ENCODE results near the gene OR2J3.
"Not testable (repeated sequence)": the region's sequence is repeated elsewhere in the genome, so short reads cannot be mapped to it uniquely, and the experiment has no call there.

OR2J3 gene

GRCh38 chr6:29107758-29108157 is at the start of gene OR2J3:
Gene OR2J3 (plus strand): TSS chr6:29108058. CDS start chr6:29111891, 3,833 bp downstream.
- DNase-seq, result no peak

DNA sequence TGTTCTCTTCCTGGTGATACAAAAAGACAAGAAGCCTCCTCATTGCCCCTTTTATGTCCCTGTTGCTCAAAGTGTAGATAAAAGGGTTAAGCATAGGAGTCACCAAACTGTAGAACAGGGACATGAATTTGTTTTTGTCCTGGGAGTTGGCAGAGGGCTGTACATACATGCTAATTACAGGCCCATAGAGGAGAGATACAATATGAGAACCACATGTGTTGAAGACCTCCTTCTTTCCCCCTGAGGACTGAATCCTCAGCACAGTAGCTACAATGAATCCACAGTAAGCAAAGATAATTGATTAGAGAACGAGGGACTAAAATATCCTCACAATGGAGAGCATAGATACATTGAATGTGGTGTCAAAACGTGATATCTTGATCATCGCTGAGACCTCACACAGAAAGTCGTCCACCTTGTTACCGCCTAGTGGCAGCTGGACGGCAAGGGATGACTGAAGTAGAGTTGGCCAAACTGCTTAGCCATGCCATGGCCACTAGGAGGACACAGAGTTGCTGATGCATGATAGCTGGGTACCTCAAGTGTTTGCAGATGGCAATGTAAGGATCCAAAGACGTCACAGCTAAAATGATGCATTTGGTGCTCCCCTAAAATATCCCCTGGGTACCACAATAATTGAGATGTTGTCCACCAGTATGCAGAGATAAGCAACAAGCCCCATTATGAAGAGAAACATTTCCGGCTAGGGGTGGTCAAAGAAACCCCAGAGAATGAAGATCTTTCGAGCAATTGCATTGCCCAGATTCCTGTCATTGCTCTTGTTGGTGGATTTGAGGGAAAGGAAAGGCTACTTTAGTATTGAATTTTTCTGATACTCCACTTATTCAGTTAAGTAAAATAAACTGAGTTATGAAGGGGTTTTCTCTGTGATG is 35.8 kb upstream of the OR2J3 start:
- no peak for DNase-seq

- no peak for DNase-seq
Measured at GRCh38 chr6:29079203-29079602, 28.7 kb upstream of the OR2J3 start.

DNA sequence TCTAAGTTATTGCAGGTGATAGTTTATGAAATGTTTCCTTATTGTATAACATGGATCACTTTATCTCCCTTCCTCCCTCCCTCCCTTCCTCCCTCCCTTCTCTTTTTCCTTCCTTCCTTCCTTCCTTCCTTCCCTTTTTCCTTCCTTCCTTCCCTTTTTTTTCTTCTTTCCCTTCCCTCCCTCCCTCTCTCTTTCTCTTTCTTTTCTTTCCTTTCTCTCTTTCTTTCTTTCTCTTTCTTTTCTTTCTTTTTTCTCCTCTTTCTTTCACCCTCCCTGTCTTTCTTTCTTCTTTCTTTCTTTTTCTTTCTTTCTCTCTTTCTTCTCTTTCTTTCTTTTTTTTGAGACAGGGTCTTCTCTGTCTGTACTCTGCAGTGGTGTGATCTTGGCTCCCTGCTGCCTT is 26.5 kb upstream of the OR2J3 start:
- DNase-seq, result no peak

- DNase-seq, result no peak
Measured at GRCh38 chr6:29082457-29082856, 25.4 kb upstream of the OR2J3 start.

- DNase-seq, result no peak
Measured at GRCh38 chr6:29087213-29087612, 20.6 kb upstream of the OR2J3 start, which contains the start of gene OR2B3. Gene OR2B3 (minus strand): TSS chr6:29087313. CDS start chr6:29087248, 65 bp downstream.

DNA sequence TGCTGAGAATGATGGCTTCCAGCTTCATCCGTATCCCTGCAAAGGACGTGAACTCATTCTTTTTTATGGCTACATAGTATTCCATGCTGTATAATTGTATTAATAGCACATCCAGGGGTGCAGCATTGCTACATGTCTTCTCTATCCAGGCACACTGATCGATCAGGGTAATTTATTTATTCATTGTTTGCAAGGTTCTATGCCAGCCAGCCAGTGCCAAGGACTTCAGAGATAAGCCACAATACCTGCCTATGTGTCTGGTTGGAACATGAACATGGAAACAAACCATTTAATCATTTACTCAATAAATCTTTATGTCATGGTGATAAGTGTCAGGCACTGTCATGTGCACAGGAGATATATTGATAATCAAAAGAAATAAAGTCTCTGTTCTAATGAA is 14.9 kb upstream of the OR2J3 start:
- no peak for DNase-seq

- no peak for DNase-seq
Measured at GRCh38 chr6:29097803-29098202, 10.1 kb upstream of the OR2J3 start.

DNA sequence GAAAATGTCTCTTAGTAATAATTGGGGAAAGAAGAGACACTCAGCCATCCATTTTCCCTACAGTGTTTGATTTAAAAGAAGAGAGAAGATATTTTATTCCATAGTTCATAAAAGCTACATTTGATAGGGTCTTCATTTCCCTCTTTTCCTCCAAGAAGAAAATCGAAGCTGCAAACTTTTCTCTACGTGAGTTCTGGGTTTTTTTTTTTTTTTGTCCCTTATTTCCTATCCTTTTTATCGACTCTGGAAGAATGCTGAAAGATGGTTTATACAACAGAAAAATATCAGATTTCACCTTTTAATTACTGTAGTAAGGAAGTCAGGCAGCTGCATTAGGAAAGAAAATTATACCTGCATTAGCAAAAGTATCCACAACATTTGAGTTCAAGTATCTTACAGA is 8.7 kb upstream of the OR2J3 start, which contains the start of gene OR2J1:
OR2J1 (plus strand) TSS at position 301 of the 400 bp plus-strand sequence. CDS start 1,453 bp downstream, outside the sequence.
- no peak for DNase-seq

DNA sequence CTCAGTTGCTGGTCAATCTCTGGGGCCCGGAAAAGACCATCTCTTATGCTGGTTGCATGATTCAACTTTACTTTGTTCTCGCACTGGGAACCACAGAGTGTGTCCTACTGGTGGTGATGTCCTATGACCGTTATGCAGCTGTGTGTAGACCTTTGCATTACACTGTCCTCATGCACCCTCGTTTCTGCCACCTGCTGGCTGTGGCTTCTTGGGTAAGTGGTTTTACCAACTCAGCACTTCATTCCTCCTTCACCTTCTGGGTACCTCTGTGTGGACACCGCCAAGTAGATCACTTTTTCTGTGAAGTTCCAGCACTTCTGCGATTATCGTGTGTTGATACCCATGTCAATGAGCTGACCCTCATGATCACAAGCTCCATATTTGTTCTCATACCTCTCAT is 4.3 kb downstream of the OR2J3 start:
- no peak for DNase-seq

DNA sequence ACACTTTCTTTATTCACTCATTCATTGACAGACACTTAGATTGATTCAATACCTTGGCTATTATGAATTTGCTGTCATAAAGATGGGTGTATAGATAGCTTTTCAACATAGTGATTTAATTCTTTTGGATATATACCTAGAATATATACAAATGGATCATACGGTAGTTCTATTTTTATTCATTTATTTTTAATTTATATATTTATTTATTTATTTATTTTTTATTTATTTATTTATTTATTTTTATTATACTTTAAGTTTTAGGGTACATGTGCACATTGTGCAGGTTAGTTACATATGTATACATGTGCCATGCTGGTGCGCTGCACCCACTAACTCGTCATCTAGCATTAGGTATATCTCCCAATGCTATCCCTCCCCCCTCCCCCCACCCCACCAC is 7.1 kb downstream of the OR2J3 start:
- not testable (repeated sequence) for DNase-seq

- DNase-seq, result no peak
Measured at GRCh38 chr6:29129326-29130012, 21.6 kb downstream of the OR2J3 start.

DNA sequence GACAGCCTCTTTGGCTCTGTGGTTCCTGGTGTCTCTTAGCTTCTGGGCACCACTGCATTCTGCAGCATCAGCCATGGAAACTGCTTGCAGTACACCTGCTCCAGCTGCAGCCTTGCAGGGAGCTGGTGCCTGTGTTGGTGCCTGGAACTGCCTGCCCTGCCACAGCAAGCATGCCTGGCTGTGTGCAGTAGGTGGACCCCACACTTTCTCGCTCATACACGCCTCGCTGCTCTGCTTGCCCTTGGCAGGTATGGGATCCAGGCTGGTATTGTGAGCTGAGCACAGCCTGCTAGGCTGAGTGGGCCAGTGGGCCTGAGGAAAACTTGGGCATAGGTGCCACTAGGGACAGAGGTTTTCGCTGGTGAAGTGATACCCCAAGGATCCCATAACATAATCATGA is 22.8 kb downstream of the OR2J3 start:
- no peak for DNase-seq

DNA sequence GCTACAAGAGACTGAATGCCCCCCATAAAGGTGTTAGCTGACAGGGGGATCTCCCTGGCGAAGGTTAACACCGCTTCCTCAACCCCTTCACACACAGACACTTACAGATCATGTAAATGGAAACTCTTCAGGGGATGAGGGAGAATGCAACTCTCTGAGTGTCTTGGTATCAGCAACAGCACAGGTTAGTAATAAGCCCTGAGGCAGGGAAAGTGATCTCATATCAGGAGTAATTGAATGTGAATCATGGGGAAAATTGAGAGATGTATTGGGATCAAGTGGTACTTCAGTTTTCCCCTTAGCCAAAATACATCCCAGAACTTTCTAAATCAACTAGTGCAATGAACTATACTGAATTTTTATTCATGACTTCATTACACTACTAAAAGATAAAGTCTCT is 23.8 kb downstream of the OR2J3 start:
- no peak for DNase-seq

DNA sequence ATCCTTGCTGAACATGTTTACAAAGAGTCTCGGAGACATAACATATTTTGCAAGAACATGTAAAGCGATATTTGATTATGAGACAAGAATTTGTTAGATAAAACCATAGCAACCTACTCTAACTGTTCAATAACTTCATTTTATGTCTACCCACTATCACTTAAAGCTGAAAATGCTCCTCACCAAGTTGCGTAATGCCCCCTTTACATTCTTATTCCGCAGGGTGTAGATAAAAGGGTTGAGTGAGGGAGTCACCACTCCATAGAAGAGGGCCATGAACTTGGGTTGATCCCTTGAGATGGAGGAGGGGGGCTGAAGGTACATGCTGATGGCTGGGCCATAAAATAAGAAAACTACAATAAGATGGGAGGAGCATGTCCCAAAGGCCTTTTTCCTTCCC is 29.9 kb downstream of the OR2J3 start:
- no peak for DNase-seq

GRCh38 chr6:29141606-29142005 is 33.7 kb downstream of the OR2J3 start:
- no peak for DNase-seq

GRCh38 chr6:29142309-29142708 is 34.5 kb downstream of the OR2J3 start:
- no peak for DNase-seq

GRCh38 chr6:29146179-29146578 is 38.3 kb downstream of the OR2J3 start:
- DNase-seq, result no peak

DNA sequence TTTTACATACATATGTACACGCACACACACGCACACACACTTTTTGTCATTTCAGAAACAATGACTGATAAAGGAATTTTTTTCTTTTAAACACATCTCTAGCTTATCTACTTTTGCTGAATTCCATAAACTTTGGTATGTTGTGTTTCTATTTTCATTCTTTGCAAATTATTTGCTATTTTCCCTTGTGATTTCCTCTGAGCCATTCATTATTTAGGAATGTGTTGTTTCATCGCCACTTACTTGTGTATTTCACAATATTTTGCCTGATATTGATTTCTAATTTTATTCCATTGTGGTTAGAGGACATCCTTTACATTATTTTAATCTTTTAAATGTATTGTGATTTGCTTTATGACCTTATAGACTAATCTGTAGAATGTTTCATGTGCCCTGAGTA is 39.2 kb downstream of the OR2J3 start:
- no peak for DNase-seq

DNA sequence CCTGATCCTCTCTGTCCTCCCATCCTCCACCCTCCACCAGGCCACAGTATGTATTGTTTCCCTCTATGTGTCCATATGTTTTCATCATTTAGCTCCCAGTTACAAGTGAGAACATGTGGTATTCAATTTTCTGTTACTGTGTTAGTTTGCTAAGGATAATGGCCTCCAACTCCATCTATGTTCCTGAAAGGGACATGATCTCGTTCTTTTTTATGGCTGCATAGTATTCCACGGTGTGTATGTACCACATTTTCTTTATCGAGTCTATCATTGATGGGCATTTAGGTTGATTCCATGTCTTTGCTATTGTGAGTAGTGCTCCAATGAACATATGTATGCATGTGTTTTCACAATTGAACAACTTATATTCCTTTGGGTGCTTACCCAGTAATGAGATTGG is 41.6 kb downstream of the OR2J3 start:
- DNase-seq, result not testable (repeated sequence)

GRCh38 chr6:29153083-29153482 is 45.2 kb downstream of the OR2J3 start:
- DNase-seq, result no peak

- not testable (repeated sequence) for DNase-seq
Measured at GRCh38 chr6:29155182-29155581, 47.3 kb downstream of the OR2J3 start.

- not testable (repeated sequence) for DNase-seq
Measured at GRCh38 chr6:29159922-29160321, 52.1 kb downstream of the OR2J3 start.

Data from GOT3 (cell line).